Frontal cortex (tissue), 4 donors: ENCODE measurements around the gene ACCS. TPM values are rescaled to one million over a fixed set of nuclear protein-coding genes. Genes with fewer than 3 reads are reported as not detected.

Experiments
- DNase-seq, 2 donors: peaks; one replicate each; pipeline ENCODE4 v3.0.0; 2012; ENCODE audit warnings: low spot score in 2 of 2
- FAIRE-seq: peaks from 2 replicates; lab custom pipeline; 2012; peaks lifted over from hg19 to GRCh38; lab: Jason Lieb, UNC
- total RNA-seq: library from RNA; depleted of rRNA; stranded (reverse); fragments of >200 nt; gene quantifications from one replicate; pipeline ENCODE4 v1.2.3, GENCODE V29; 2014
- donor health status: control.
- donor health status: control.
- donor health status: control.

The ACCS gene, protein sequence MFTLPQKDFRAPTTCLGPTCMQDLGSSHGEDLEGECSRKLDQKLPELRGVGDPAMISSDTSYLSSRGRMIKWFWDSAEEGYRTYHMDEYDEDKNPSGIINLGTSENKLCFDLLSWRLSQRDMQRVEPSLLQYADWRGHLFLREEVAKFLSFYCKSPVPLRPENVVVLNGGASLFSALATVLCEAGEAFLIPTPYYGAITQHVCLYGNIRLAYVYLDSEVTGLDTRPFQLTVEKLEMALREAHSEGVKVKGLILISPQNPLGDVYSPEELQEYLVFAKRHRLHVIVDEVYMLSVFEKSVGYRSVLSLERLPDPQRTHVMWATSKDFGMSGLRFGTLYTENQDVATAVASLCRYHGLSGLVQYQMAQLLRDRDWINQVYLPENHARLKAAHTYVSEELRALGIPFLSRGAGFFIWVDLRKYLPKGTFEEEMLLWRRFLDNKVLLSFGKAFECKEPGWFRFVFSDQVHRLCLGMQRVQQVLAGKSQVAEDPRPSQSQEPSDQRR
- total RNA-seq = 5.3 TPM

DNA sequence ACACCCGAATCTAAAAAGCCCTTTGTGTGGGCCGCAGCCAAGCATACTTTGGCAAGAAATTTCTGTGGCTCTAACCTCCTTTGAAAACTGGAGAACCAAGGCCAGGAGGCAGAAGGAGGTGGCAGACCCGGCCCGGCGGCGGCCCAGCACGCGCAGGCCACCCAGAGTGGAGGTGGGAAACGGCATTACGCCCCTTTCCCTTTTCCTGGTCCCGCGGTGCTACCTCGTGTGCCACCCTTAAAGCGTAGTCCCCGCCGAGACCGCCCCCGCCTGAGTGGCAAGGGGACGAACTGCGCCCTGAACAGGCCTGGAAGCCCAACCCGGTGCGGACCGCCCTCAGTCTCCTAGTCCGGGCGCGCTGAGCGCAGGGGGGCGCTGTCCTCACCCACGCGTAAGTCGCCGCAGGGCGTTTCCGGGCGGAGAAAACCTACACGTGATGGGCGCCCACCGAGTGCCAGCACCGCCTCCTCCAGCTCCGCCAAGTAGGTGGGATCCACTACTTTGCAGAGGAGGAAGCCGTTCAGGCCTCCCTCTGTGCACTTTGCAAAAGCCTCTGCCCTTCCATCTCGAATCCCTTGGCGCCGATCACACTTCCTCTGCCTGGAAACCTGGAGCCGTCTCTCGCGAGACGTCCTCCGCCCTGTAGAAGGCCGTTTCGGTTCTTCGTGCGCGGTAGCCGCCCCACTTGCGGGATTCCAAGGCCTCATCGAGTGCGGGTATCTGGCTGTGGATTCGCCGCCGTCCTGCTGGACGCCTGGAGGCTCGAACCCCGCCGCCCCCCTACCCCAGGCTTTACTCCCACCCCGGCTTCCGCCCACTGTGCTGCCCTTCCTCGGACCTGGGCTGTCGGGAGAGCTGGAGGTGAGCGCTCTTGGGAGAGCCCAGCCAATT lies at the start of gene ACCS:
ACCS (plus strand) TSS at position 430 of the 891 bp plus-strand sequence. CDS start 1,358 bp downstream, outside the sequence.
- DNase-seq (peak; percentile 68 to 85), FAIRE-seq (no peak)

DNA sequence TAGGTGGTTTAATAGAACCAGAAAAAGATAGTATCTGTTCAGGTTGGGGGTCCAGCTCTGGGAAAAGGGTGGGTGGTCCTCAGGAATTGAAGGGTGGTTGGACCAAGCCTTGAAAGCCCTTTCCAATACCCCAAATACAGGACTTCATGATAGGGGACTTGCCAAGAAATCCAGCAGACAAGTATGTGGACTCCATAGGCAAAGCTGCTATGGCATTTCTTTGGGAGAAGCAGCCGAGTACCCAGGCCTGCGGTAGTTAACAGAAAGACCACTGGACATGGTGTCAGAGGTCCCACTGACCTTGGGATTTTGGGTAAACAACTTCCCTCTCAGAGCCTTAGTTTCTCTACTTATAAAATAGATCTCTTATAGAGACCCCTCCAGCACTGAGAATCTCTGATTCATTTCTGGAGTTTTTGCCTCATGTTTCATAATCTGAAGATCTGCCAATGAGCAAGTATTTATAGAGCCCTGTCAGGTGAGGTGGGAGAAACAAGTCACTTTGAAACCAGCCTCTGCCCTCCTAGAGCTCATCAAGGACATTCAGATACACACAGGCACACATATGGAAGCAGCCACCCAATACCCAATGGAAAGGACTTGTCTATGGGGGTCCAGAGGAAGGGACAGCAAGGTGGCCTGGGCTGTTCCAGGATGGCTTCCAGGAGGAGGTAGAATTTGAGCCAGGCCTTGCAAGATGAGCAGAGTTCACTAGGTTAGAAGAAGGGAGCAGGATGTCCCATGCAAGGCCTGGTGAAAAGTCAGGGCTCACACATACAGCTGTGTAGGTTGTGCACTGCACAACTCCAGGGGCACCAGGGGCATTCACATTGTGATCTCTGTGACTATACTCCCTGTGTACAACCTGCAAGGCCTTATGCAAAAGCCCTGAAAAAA lies 49.3 kb upstream of the ACCS start:
- DNase-seq (no peak), FAIRE-seq (no peak)

DNA sequence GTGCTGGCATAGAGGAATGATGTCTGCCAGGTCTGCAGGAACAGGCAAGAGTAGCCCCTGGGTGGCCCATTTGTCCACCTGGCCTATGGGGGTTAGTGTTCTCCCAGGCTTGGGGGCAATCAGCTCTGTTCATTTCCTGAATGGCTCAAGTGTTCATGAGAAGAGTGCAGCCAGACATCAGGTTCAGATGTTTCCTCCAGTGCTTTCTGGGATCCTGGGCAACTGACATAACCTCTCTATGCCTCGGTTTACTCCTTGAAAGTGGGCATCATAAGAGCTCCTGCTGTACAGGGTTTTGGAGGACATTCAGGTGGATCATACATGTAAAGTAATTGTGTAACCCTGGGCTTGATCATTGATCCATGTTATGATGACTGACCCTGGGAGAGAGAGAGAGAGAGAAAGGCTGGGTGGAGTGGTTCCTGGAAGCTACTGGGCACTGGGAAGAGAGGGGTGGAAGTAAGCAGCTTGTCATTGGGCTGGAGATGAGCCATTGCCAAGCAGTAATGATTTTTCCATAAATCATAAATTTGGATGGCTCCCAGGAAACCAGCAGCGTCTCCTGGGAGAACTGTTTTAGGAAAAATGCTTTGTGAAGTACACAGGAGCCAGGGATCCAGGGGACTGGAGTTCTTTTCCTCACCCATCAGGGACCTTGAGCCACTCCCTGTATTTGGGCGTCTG lies 48.5 kb upstream of the ACCS start:
- DNase-seq = no peak

DNA sequence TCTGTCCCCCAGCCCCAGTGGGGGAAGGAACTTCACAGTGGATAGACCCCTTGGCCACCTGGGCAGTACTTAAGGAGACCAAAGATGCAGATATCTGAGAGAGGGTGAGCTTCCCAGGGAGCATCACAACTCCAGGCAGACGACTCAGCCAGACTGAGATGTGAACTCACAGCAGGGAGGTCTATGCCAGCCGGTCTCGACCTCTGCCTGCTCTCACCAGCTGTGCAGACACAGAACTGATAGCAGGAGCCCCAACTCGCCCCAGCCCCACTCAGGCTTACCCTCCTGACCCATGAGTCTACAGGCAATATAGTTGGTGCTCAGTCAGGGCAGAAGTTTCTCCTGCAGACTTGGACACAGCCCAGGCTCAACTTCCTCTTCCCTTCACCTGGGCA lies 47.9 kb upstream of the ACCS start:
- DNase-seq = no peak
- FAIRE-seq = no peak

More for the DNA sequence above, 48.5 kb upstream of the ACCS start:
- no peak for FAIRE-seq

DNA sequence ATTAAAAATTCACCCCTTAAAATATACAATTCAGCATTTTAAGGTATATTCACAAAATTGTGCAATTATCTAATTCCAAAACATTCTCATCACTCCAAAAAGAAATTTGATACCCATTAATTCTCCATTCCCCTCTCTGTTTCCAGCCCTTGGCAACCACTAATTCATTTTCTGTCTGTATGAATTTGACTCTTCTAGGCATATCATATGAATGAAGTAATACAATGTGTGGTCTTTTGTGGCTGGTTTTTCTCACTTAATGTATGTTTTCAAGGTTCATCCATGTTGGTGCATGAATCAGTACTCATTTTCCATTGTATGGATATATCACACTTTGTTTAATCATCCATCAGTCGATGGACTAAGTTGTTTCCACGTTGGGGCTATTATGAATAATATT lies 47.2 kb upstream of the ACCS start:
- FAIRE-seq = no peak

DNA sequence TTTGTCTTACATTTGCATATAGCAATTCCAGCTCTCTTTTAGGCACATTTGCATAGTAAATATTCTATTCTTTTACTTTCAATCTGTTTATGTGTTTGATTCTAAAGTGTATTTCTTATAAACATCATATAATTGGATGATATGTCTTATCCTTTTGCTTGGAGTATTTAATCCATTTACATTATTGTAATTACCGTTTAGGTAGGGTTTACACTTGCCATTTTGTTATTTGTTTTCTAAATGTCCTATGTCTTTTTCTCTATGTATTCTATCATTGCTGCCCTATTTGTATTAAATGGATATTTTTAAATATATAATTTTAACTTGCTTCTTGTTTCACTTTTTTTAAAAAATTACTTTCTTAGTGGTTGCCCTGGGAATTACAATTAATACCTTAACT lies 41.1 kb upstream of the ACCS start:
- DNase-seq (no peak), FAIRE-seq (peak; percentile 3)

More for the DNA sequence above, 47.2 kb upstream of the ACCS start:
- no peak for DNase-seq

DNA sequence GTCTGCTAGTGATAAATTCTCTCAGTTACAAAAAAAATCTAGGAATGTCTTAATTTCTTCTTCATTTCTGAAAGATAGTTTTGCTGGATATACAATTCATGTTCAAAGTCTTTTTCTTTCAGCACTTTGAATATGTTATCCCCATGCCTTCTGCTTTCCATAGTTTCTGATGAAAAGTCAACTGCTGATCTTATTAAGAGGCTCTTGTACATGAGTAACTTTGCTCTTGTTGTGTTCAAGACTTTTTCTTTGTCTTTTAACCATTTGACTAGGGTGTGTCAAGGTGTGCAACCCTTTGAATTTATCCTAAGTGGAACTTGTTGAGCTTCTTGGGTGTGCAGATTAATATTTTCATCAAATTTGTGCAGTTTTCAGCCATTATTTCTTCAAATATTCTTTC lies 40.3 kb upstream of the ACCS start:
- FAIRE-seq = no peak

DNA sequence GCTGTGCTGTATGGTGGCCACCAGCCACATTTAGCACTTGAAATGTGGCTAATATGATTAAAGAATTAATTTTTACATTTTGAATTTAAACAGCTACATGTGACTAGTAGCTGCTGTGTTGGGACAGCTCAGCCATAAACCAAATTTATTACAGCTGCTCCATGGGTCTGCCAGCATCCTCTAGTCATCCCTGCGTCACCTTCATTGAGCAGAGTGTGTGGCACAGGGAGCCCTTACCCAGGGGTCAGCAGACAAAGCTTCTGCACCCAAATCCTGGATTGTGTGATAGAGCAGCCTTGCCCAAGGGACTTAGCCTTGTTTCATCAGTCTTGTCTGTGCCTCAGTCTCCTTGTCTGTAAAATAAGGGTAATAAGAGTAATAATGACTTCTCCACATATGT lies 37.7 kb upstream of the ACCS start:
- DNase-seq = no peak
- FAIRE-seq = no peak

More for the DNA sequence above, 40.3 kb upstream of the ACCS start:
- DNase-seq = no peak

DNA sequence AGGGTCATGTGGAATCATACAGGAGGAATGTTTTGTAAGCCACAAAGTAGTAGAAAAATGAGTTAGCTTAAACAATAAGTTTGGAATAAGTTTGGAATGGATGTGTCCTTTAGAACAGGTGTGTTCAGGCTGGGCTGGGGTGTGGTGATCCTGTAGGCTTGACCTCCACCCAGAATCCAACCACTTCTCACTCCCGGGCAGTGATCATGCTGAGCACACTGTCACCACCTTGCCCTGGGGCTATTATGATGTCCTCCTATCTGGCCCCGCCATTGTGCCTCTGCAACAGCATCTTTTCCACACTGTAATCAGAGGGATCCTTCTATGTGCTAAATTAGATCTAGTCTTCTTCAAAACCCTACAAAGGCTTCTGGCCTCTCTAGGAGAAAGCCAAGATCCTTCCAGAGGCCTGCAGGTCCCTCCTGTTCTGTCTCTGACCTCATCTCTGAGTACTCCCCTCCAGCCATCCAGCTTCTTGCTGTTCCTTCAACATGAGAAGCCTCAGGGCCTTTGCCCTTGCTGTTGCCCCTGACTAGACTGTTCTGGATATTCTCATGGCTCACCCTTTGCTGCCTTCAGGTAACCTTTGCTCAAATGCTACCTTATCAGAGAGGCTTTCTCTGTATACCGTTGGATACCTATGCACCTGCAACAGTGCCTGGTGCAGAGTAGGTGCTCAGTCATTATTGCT lies 37.1 kb upstream of the ACCS start:
- no peak for FAIRE-seq

DNA sequence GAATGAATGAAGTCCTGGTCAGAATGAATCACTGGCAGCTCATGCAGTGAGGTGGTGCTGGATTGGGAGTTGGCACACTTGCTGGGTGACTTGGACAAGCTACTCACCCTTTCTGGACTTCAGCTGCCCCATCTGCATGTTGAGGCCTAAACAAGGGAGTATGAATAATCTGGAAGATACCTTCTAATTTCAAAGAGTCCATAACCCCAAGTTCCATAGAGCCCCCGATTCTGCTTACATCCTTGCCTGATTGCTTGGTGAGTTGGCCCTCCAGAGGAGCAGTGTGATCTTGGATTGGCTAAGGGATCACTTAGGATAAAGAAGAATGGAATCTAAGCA lies 36.6 kb upstream of the ACCS start:
- FAIRE-seq (no peak), DNase-seq (no peak)

More for the DNA sequence above, 37.1 kb upstream of the ACCS start:
- DNase-seq = no peak

DNA sequence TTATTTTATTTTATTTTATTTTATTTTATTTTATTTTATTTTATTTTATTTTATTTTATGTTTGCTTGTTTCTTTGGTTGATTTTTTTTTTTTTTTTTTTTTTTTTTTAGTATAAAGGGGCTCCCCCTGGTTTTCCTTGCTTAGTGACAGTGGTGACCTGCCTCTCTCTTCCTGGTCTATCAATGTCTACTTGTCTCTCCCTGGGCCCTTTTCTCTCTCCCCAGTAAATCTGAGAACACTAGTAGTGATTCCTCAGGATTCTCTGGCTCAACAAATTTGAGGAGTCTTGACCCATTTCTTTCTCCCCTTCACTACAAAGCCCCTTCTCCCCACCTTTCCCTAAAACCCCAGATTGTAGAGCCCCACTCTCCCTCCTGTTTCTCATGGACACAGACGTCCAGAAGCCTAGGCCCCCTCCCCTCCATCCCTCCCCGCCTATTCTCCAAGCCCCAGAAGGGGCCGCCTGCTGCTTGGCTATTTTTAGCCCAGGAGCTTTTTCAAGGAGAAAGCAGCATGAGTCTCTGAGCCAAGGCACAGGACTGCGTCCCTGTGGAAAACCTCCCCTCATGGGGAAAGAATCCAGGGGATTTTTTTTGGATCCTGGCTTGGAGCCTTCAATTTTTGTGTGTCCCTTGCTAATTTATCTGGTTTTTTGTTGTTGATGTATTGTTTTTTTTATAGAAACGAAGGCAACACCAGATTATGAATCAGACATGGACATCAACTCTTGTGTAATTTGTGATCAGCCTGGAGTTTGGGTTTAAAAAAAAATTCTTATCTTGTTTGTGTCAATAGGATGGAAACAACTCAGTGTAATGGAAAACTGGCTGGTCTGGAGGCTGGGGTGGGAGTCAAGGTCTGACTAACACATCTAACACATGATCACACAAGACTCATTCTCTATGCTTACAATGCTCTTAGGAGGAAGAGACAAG lies 35.8 kb upstream of the ACCS start:
- FAIRE-seq (no peak), DNase-seq (no peak)

DNA sequence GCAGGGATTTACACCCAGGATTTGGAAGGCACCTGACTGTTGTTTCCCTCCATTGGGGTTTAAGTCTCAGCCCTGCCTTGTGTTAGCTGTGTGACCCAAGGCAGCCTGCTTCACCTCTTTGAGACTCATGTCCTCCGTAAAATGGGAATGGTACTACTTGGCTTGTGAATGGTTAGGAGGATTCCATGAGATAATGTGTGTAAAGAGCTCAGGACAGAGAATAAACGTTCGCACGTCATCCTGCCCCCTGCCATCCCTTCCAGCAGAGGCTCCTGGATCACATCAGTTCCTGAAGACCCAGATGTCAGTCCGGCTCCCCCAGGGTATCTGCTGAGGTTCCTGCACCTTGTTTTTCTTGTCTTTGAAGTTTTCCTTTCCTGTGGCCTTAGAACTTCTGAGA lies 35.1 kb upstream of the ACCS start:
- FAIRE-seq = no peak
- no peak for DNase-seq

DNA sequence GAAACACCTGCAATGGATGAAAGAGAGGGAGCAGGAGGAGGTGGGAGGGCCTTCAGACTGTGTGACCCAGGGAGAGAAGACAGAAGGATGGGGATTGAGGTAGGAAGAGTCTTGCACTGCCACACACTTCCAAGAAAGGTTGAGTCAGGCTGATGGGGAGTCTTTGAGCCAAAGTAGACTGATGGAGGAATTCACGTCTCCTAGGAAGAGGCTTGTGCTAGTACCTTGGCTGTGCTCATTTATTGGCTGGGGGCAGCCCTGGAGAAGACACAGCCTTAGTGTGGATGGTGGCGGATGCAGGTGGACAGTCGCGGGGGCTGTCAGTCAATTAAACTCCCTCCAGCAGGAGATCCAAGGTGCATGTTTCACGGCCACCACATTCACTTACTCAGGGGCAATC lies 34.5 kb upstream of the ACCS start:
- DNase-seq = no peak
- FAIRE-seq = no peak

DNA sequence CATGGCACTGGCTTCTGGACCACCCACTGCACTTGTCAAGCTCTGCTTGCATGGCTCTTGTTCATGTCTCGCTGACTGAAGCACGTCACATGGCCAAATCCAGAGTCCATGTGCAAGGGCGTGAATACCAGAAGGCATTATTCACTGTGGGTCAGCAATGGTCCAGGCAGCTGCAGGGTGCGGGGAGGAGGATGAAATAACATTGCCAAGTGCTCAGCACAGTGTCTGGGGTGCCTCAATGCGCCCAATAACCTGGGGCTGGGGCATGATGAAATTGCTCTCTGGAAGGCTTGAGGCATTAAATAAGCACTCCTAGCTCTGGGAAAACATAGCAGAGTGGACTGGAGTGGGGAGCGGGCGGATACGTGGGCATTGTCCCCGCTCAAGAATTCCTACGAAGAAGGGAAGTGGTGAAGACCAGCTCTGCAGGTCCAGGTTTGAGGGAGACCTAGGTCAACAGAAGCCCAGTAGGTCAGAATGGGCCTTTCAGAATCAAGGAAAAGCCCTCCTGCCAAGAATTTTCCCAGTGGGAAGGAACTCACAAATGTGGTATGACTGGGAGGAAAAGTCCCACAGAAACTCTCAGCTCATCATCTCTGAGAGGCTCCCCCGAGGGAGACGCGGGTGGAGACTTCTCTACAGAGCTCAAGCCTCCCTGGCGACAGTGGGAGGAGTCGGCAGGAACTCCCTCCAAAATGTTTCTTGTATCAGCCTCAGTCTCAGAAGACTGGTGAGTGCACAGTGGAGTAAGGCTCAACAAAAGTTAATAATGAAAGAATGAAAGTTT lies 33.6 kb upstream of the ACCS start:
- no peak for DNase-seq
- no peak for FAIRE-seq

DNA sequence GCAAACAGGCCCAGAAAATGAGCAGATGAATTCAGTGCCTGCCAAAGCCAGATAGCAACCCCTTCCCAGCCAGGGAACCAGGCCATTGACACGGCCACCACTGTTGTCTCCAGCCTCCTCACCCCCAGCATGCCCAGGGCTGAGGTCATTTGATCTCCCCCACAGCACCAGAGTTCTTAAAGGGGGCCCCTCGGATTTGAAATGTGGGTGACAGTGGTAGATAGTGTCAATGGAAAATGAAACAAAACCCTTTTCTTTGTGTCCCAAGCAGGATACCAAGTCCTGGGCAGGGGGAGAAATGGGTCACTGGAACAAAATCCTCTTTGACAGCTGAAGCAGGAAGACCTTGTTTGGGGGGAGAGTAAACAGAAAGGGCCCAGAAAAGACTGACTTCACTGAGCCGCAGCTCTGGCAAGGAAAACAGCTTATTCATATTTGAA lies 32.6 kb upstream of the ACCS start:
- FAIRE-seq (no peak), DNase-seq (peak in 1 of 2 donors; percentile 13)

DNA sequence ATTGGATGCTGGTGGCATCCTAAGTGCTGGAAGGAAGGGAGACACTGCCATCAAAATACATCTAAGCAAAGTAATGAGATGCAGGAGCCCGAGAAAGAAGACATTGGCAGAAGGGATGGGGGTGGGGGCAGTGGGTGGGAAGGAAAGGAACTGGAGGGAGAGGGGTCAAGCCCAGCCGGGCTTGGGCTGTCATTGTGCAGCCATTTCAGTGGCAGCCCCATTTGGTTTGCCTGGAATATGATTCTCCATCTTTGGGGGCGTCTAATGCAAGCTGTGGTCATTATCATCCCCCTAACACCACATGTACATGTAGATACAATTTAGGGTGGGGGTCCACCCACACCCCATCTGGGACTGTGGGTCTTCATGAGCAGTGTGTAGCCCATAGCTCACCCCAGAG lies 32.2 kb upstream of the ACCS start:
- no peak for FAIRE-seq
- DNase-seq = no peak

DNA sequence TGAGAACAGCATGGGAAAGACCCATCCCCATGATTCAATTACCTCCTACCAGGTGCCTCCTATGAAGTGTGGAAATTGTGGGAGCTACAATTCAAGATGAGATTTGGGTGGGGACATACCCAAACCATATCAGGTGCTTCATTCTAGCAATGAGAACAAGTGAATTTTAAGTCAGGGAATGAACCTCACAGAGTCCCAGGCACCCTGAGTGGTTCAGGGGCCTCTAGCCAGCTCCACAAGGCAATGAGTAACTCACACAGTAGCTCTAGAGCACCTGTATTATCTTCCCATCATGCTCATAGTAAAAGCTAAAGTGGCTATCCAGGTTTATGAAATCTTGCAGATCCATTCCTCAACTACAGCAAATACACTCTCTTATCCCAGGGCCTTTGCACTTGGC lies 31.4 kb upstream of the ACCS start:
- FAIRE-seq (no peak), DNase-seq (no peak)
